HepG2 (cell line): ENCODE results near the gene MIPEP.

Source experiments
- EP300 ChIP-seq, 3 experiments: sonication (generic) in 1 of 3; formaldehyde crosslinking in 1 of 3; IDR thresholded peaks; 2 replicates each; pipeline versions ENCODE4 v1.5.1 to v1.6.1; 2011 to 2020; ENCODE audit warnings: low read depth in 2 of 3, low read length in 2 of 3, borderline replicate concordance in 1 of 3, improper control_type of control experiment in 1 of 3, mild to moderate bottlenecking in 1 of 3, missing genetic modification reagents in 1 of 3, moderate library complexity in 1 of 3
- POLR2A ChIP-seq, 2 experiments: IDR thresholded peaks; 2 replicates each; pipeline ENCODE4 v1.6.1; 2011; ENCODE audit warnings: low read depth in 2 of 2, low read length in 2 of 2, mild to moderate bottlenecking in 1 of 2, moderate library complexity in 1 of 2; ENCODE audit not compliant: insufficient read depth in 1 of 2
- ZBTB21 ChIP-seq: sonication (generic); formaldehyde crosslinking; IDR thresholded peaks from 2 replicates; pipeline ENCODE4 v1.4.0; 2020; ENCODE audit warnings: missing genetic modification reagents
- ZFX ChIP-seq: sonication (generic); formaldehyde crosslinking; IDR thresholded peaks from 2 replicates; pipeline ENCODE4 v1.4.0; 2020; ENCODE audit warnings: mild to moderate bottlenecking, low read depth, missing genetic modification reagents, moderate library complexity
- TF ChIP-seq, protein P1 (sequence below): sonication (generic); formaldehyde crosslinking; IDR thresholded peaks from 2 replicates; pipeline ENCODE4 v1.4.0; 2020; ENCODE audit warnings: low read depth, mild to moderate bottlenecking, missing genetic modification reagents
- TF ChIP-seq, protein P2 (sequence below), 2 experiments: sonication (generic) in 1 of 2; formaldehyde crosslinking in 1 of 2; IDR thresholded peaks; 2 replicates each; pipeline versions ENCODE4 v1.4.0 to v1.6.1; 2018 to 2020; ENCODE audit warnings: missing genetic modification reagents in 2 of 2, borderline replicate concordance in 1 of 2, low read depth in 1 of 2, mild to moderate bottlenecking in 1 of 2, missing biosample characterization in 1 of 2
- TF ChIP-seq, protein P3 (sequence below): IDR thresholded peaks from 2 replicates; pipeline ENCODE4 v1.6.1; 2016
- TF ChIP-seq, protein P4 (sequence below): sonication (generic); formaldehyde crosslinking; IDR thresholded peaks from 2 replicates; pipeline ENCODE4 v1.5.0; 2020; ENCODE audit warnings: mild to moderate bottlenecking, missing genetic modification reagents, moderate library complexity

DNA sequence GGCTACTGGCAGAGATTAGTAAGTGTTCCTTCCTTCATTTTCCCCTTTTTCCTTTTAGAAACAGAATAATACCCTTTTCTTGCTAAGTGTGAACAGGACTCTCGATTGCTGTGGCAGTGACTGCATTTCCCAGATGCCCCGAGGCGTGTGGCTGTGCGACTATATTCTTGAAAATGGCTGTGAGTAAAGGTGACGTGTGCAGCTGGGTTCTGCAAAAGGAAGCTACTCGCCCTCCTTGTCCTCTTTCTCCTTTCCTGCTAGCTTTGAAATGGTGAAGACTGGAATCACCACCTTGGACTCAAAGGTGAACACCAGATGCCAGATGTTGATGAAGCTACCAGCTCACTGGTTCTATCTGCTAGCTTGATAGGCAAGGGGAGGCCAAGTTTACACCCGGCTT lies 121.4 kb downstream of the MIPEP start:
- no peak for TF ChIP-seq ZFX (CRISPR knock-in tag)
- TF ChIP-seq, protein P1, sequence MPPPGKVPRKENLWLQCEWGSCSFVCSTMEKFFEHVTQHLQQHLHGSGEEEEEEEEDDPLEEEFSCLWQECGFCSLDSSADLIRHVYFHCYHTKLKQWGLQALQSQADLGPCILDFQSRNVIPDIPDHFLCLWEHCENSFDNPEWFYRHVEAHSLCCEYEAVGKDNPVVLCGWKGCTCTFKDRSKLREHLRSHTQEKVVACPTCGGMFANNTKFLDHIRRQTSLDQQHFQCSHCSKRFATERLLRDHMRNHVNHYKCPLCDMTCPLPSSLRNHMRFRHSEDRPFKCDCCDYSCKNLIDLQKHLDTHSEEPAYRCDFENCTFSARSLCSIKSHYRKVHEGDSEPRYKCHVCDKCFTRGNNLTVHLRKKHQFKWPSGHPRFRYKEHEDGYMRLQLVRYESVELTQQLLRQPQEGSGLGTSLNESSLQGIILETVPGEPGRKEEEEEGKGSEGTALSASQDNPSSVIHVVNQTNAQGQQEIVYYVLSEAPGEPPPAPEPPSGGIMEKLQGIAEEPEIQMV (CRISPR knock-in tag): no peak
- no peak for TF ChIP-seq EP300 (IDR thresholded peaks at IDR 0.05; ENCODE audit: low read depth in 2 of 2, low read length in 2 of 2)
- TF ChIP-seq EP300 (CRISPR knock-in tag; IDR thresholded peaks at IDR 0.05; ENCODE audit: borderline replicate concordance): no peak
- TF ChIP-seq, protein P2, sequence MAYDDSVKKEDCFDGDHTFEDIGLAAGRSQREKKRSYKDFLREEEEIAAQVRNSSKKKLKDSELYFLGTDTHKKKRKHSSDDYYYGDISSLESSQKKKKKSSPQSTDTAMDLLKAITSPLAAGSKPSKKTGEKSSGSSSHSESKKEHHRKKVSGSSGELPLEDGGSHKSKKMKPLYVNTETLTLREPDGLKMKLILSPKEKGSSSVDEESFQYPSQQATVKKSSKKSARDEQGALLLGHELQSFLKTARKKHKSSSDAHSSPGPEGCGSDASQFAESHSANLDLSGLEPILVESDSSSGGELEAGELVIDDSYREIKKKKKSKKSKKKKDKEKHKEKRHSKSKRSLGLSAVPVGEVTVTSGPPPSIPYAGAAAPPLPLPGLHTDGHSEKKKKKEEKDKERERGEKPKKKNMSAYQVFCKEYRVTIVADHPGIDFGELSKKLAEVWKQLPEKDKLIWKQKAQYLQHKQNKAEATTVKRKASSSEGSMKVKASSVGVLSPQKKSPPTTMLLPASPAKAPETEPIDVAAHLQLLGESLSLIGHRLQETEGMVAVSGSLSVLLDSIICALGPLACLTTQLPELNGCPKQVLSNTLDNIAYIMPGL (CRISPR knock-in tag; IDR thresholded peaks at IDR 0.05; ENCODE audit: borderline replicate concordance in 1 of 2, low read depth in 1 of 2): no peak
- TF ChIP-seq, protein P3, sequence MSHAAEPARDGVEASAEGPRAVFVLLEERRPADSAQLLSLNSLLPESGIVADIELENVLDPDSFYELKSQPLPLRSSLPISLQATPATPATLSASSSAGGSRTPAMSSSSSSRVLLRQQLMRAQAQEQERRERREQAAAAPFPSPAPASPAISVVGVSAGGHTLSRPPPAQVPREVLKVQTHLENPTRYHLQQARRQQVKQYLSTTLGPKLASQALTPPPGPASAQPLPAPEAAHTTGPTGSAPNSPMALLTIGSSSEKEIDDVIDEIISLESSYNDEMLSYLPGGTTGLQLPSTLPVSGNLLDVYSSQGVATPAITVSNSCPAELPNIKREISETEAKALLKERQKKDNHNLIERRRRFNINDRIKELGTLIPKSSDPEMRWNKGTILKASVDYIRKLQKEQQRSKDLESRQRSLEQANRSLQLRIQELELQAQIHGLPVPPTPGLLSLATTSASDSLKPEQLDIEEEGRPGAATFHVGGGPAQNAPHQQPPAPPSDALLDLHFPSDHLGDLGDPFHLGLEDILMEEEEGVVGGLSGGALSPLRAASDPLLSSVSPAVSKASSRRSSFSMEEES (CRISPR knock-in tag): no peak
- no peak for TF ChIP-seq ZBTB21 (CRISPR knock-in tag)
- TF ChIP-seq, protein P4, sequence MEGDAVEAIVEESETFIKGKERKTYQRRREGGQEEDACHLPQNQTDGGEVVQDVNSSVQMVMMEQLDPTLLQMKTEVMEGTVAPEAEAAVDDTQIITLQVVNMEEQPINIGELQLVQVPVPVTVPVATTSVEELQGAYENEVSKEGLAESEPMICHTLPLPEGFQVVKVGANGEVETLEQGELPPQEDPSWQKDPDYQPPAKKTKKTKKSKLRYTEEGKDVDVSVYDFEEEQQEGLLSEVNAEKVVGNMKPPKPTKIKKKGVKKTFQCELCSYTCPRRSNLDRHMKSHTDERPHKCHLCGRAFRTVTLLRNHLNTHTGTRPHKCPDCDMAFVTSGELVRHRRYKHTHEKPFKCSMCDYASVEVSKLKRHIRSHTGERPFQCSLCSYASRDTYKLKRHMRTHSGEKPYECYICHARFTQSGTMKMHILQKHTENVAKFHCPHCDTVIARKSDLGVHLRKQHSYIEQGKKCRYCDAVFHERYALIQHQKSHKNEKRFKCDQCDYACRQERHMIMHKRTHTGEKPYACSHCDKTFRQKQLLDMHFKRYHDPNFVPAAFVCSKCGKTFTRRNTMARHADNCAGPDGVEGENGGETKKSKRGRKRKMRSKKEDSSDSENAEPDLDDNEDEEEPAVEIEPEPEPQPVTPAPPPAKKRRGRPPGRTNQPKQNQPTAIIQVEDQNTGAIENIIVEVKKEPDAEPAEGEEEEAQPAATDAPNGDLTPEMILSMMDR (CRISPR knock-in tag): no peak
- TF ChIP-seq POLR2A (IDR thresholded peaks at IDR 0.05; ENCODE audit: insufficient read depth in 1 of 2, low read depth in 2 of 2, low read length in 2 of 2): no peak
